Skeletal muscle satellite cell (primary cell): Measurements from ENCODE around the gene SORBS1.

Experiments used
- H3K27me3 ChIP-seq: 2 replicates; pipeline ENCODE4 v1.7.0; 2013; ENCODE audit warnings: low read length; ENCODE audit not compliant: control insufficient read depth, insufficient read depth
- H3K36me3 ChIP-seq: 2 replicates; pipeline ENCODE4 v1.7.0; 2013; ENCODE audit warnings: mild to moderate bottlenecking, control low read depth, low read length; ENCODE audit not compliant: insufficient read depth
- H3K4me1 ChIP-seq: 2 replicates; pipeline ENCODE4 v1.7.0; 2013; ENCODE audit warnings: low read length; ENCODE audit not compliant: control insufficient read depth, insufficient read depth
- H3K4me2 ChIP-seq: 2 replicates; pipeline ENCODE4 v1.7.0; 2013; ENCODE audit warnings: mild to moderate bottlenecking, low read length
- H3K4me3 ChIP-seq: 2 replicates; pipeline ENCODE4 v1.7.0; 2013; ENCODE audit warnings: low read length
- H3K9ac ChIP-seq: 2 replicates; pipeline ENCODE4 v1.7.0; 2013; ENCODE audit warnings: mild to moderate bottlenecking, low read depth, low read length, moderate library complexity
- H3K9me3 ChIP-seq: replicated peaks from 2 replicates; pipeline ENCODE4 v1.7.0; 2013; ENCODE audit warnings: mild to moderate bottlenecking, control low read depth, low read length

The SORBS1 gene

GRCh38 chr10:95339863-95340262 lies 221.3 kb downstream of the SORBS1 start:
- Histone ChIP-seq H3K9me3 (no peaks in the 10 kb centered on the region), H3K4me1 (peaks cover 2% of the 10 kb centered on the region), H3K4me3 (no peak overlapping the region), H3K27me3 (no peaks in the 10 kb centered on the region), H3K9ac (no peak overlapping the region), H3K36me3 (no peaks in the 10 kb centered on the region), H3K4me2 (no peak overlapping the region)

GRCh38 chr10:95337423-95338160 lies 223.6 kb downstream of the SORBS1 start:
- H3K36me3 ChIP-seq = no peaks in the 10 kb centered on the region
- H3K4me1 ChIP-seq = peaks cover 11% of the 10 kb centered on the region
- H3K4me3 ChIP-seq = no peak overlapping the region

GRCh38 chr10:95336702-95337101 lies 224.5 kb downstream of the SORBS1 start:
- no peak overlapping the region for H3K9ac ChIP-seq
- no peaks in the 10 kb centered on the region for H3K36me3 ChIP-seq
- H3K4me1 ChIP-seq = peaks cover 11% of the 10 kb centered on the region
- H3K27me3 ChIP-seq = no peaks in the 10 kb centered on the region
- no peak overlapping the region for H3K4me2 ChIP-seq
- H3K9me3 ChIP-seq = no peaks in the 10 kb centered on the region
- no peak overlapping the region for H3K4me3 ChIP-seq

More at GRCh38 chr10:95337423-95338160, 223.6 kb downstream of the SORBS1 start:
- Histone ChIP-seq H3K4me2 (no peak overlapping the region), H3K9me3 (no peaks in the 10 kb centered on the region), H3K9ac (no peak overlapping the region), H3K27me3 (no peaks in the 10 kb centered on the region)

GRCh38 chr10:95335933-95336699 lies 225.1 kb downstream of the SORBS1 start:
- Histone ChIP-seq H3K4me3 (no peak overlapping the region), H3K36me3 (no peaks in the 10 kb centered on the region), H3K4me1 (peaks cover 11% of the 10 kb centered on the region), H3K9me3 (no peaks in the 10 kb centered on the region), H3K27me3 (no peaks in the 10 kb centered on the region), H3K4me2 (no peak overlapping the region), H3K9ac (no peak overlapping the region)

GRCh38 chr10:95334805-95335144 lies 226.4 kb downstream of the SORBS1 start:
- Histone ChIP-seq H3K36me3 (no peaks in the 10 kb centered on the region), H3K4me1 (peaks cover 11% of the 10 kb centered on the region), H3K9ac (no peak overlapping the region), H3K9me3 (no peaks in the 10 kb centered on the region), H3K4me3 (no peak overlapping the region), H3K27me3 (no peaks in the 10 kb centered on the region), H3K4me2 (peak overlapping the region; percentile 5)

GRCh38 chr10:95333997-95334804 lies 227.0 kb downstream of the SORBS1 start:
- H3K9ac ChIP-seq = no peak overlapping the region
- peak overlapping the region; percentile 5 for H3K4me2 ChIP-seq
- no peaks in the 10 kb centered on the region for H3K9me3 ChIP-seq
- H3K4me3 ChIP-seq = no peak overlapping the region
- no peaks in the 10 kb centered on the region for H3K27me3 ChIP-seq
- H3K4me1 ChIP-seq = peaks cover 11% of the 10 kb centered on the region
- H3K36me3 ChIP-seq = no peaks in the 10 kb centered on the region

- H3K27me3 ChIP-seq = no peaks in the 10 kb centered on the region
- H3K36me3 ChIP-seq = no peaks in the 10 kb centered on the region
- no peak overlapping the region for H3K4me3 ChIP-seq
- no peak overlapping the region for H3K9ac ChIP-seq
- peaks cover 11% of the 10 kb centered on the region for H3K4me1 ChIP-seq
- H3K4me2 ChIP-seq = no peak overlapping the region
- H3K9me3 ChIP-seq = no peaks in the 10 kb centered on the region
These were observed 228.4 kb downstream of the SORBS1 start for GRCh38 chr10:95332666-95333249.

- no peaks in the 10 kb centered on the region for H3K9me3 ChIP-seq
- H3K4me2 ChIP-seq = no peak overlapping the region
- H3K27me3 ChIP-seq = peaks cover 7% of the 10 kb centered on the region
- no peaks in the 10 kb centered on the region for H3K36me3 ChIP-seq
- H3K9ac ChIP-seq = no peak overlapping the region
- H3K4me1 ChIP-seq = peaks cover 11% of the 10 kb centered on the region
- H3K4me3 ChIP-seq = no peak overlapping the region
These were observed 229.5 kb downstream of the SORBS1 start for GRCh38 chr10:95331596-95332130.

GRCh38 chr10:95330966-95331453 lies 230.2 kb downstream of the SORBS1 start:
- Histone ChIP-seq H3K4me3 (no peak overlapping the region), H3K4me2 (no peak overlapping the region), H3K9ac (no peak overlapping the region), H3K36me3 (no peaks in the 10 kb centered on the region), H3K4me1 (peaks cover 11% of the 10 kb centered on the region), H3K9me3 (no peaks in the 10 kb centered on the region), H3K27me3 (peaks cover 11% of the 10 kb centered on the region)

- H3K9ac ChIP-seq = no peak overlapping the region
- H3K4me1 ChIP-seq = peaks cover 3% of the 10 kb centered on the region
- no peaks in the 10 kb centered on the region for H3K36me3 ChIP-seq
- no peaks in the 10 kb centered on the region for H3K9me3 ChIP-seq
- H3K4me3 ChIP-seq = no peak overlapping the region
- H3K4me2 ChIP-seq = no peak overlapping the region
- H3K27me3 ChIP-seq = peaks cover 18% of the 10 kb centered on the region
These were observed 231.9 kb downstream of the SORBS1 start for GRCh38 chr10:95329296-95329695.

GRCh38 chr10:95328013-95328412 lies 233.2 kb downstream of the SORBS1 start:
- H3K27me3 ChIP-seq = peaks cover 18% of the 10 kb centered on the region
- no peaks in the 10 kb centered on the region for H3K36me3 ChIP-seq
- H3K9ac ChIP-seq = no peak overlapping the region
- no peaks in the 10 kb centered on the region for H3K9me3 ChIP-seq
- H3K4me2 ChIP-seq = no peak overlapping the region
- H3K4me1 ChIP-seq = no peaks in the 10 kb centered on the region
- no peak overlapping the region for H3K4me3 ChIP-seq
